SU-DHL-6 (cell line): ENCODE results near the gene MRPL36.

Experiments
- CTCF ChIP-seq: fragments of 200-600 bp; sonication (generic); IDR thresholded peaks from one replicate; pipeline ENCODE4 v1.5.1; 2017; ENCODE audit warnings: antibody characterized with exemption, mild to moderate bottlenecking, low read length, moderate library complexity; ENCODE audit not compliant: insufficient read depth, poor library complexity, severe bottlenecking
- EZH2phosphoT487 ChIP-seq: fragments of 200-600 bp; sonication (generic), shearing (Covaris generic); conservative IDR thresholded peaks from 2 replicates; pipeline ENCODE4 v1.6.1; 2018; ENCODE audit warnings: mild to moderate bottlenecking, antibody characterized with exemption, low read length, moderate library complexity, mixed read lengths

GRCh38 chr5:1847611-1848010 is 48.0 kb upstream of the MRPL36 start:
- TF ChIP-seq CTCF = no peak
- no peak for TF ChIP-seq EZH2phosphoT487
